IPS DF 4.7 (cell line): ENCODE measurements around the gene ASGR2.
A peak's percentile ranks its signal among the peaks of the same experiment; 100 is the strongest.
"Not testable (repeated sequence)": the region's sequence is repeated elsewhere in the genome, so short reads cannot be mapped to it uniquely, and the experiment has no call there.

Experiments
- DNase-seq: peaks from one replicate; pipeline ENCODE4 v3.0.0-alpha.2; 2013; ENCODE audit warnings: low spot score; ENCODE audit errors: extremely low read depth

Gene ASGR2, protein sequence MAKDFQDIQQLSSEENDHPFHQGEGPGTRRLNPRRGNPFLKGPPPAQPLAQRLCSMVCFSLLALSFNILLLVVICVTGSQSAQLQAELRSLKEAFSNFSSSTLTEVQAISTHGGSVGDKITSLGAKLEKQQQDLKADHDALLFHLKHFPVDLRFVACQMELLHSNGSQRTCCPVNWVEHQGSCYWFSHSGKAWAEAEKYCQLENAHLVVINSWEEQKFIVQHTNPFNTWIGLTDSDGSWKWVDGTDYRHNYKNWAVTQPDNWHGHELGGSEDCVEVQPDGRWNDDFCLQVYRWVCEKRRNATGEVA

GRCh38 chr17:7114241-7114874 lies at the start of gene ASGR2:
TSS of gene ASGR2 (minus strand) at chr17:7114822. CDS start at chr17:7114240, 582 bp downstream.
- DNase-seq, result no peak

GRCh38 chr17:7159571-7159970 lies 44.9 kb upstream of the ASGR2 start:
- not testable (repeated sequence) for DNase-seq

- not testable (repeated sequence) for DNase-seq
Observed at GRCh38 chr17:7158424-7158823, 43.8 kb upstream of the ASGR2 start.

DNA sequence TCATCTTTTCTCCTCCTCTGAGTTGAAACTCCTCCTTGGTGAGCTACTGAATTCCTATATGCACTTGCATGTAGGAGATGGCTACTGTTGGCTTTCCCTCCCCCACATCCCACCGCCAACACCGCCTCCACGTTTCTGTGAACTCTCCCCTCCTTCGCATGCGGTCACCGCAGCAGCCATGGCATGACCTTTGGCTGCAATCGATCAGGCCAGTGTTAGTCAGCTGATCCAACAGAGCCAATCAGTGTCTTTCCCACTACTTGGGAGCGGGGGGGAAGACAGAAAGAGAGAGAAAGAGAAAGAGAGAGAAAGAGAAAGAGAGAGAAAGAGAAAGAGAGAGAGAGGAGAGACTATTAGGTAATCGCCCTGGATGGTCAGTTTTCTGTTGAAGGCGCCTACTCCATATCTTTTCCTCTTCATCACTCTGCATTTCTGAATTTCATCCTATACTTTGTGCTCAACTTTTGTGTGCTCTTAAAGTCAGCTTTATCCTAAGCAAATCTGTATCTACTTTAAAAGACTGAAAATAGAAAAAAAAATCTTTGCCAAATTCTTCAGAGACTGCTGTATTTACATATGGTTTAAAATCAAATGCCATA lies 41.8 kb upstream of the ASGR2 start:
- no peak for DNase-seq

- DNase-seq, result no peak
Observed at GRCh38 chr17:7147772-7148171, 33.1 kb upstream of the ASGR2 start.

DNA sequence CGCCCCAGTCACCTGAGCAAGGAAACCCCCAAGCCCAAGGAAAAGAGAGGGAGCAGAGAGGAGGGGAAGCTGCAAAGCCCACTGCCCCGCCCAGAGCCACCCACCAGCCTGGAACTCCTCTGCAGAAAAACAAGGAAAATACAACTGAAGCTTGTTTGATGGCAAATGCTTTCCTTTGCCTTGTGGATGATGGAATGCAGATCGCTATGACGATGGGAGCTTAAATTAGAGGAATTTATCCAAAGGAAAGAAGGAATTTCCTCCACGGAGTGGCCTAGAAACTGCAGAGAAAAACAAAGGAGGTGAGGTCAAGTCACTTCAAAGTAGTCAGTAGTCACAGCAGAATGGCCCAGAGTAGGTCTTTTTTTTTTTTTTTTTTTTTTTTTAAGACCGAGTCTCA lies 31.5 kb upstream of the ASGR2 start:
- no peak for DNase-seq

DNA sequence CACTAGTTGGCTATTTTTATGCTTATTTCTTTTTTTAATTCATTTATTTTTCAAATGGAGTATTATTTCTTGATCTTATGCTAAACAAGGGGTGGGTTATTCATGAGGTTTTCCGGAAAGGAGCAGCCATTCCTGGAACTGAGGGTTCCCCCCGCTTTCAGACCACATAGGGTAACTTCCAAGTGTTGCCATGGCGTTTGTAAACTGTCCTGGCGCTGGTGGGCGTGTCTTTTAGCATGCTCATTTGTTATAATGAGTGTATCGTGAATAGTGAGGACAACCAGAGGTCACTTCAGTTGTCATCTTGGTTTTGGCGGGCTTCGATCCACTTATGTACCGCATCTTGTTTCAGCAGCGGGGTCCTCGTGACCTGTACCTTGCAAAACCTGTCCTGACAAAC lies 29.6 kb upstream of the ASGR2 start:
- no peak for DNase-seq

DNA sequence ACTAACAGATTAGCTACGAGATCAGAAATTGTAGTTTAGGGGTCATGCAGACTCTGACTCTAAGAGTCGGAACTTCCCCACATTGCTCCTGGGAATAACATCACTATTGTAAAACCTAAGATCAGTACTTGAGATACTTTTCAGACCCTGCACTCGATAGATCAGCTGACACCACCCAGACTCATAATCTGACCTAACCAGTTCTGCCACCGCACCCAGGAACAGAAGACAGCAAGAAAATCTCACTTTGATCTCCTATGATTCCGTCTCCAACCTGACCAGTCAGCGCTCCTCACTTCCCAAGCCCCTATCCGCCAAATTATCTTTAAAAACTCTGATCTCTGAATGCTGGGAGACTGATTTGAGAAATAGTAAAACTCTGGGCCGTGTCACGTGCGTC lies 27.2 kb upstream of the ASGR2 start:
- DNase-seq, result no peak

DNA sequence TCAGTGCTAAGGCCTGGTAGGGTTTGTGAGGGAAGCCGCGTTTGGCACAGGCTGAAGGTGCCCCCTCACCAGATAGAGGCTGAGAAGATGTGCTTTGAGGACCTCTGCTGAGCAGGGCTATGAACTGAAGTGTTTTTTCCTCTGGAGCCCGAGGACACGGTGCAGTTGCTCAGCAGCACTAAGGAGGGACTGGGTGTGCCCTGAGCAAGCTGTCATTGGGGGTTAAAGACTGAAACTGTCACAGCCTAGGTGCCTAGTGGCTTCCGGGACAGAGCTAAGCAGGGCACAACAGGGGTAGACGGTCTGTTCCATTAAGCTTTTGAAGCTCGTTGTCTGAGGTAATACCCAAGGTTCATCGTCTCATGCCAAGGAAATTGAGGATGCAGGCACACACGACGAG lies 24.8 kb upstream of the ASGR2 start:
- no peak for DNase-seq

- no peak for DNase-seq
Observed at GRCh38 chr17:7138800-7139381, 24.3 kb upstream of the ASGR2 start.

- no peak for DNase-seq
Observed at GRCh38 chr17:7137171-7137943, 22.7 kb upstream of the ASGR2 start.

DNA sequence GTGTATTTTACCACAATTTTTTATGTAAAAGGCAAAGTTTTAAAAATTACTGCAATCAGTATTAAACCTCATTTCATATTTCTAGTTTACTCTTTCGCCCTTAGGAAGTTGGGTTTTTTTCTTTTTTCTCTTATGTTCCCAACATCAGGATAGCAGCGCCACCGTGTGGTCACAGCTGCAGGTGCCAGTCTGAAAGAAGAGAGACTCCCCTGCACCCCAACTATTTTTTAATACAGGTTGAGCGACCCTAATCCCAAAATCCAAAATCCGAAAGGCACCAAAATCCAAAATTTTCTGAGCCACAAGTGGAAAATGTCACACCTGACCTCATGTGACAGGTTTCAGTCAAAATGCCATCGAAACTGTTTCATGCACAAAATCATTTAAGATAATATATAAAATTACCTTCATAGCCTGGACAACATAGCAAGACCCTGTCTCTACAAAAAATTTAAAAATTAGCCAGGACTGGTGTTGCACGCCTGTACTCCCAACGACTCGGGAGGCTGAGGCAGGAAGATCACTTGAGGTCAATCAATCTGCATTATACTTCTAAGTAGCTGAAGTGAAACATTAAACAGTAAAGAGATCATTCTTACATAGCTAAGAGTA lies 21.8 kb upstream of the ASGR2 start:
- DNase-seq, result no peak

DNA sequence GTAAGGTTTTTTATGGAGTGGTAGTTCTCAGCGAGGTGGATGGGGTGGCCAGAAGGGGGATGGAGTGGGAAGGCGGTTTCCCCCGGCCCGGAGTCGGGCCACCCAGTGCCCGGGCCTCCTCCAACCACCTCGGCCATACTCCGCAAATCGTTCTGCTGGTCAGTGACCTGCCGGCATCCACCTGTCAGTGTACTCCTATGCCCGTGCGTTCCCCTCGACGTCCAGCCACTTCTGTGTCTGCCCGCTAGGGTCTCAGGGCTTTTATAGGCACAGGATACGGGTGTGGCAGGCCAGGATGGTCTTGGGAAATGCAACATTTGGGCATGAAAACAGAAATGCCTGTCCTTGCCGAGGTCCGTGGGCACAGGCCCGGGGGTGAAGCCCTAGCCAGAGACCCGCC lies 19.3 kb upstream of the ASGR2 start:
- no peak for DNase-seq

GRCh38 chr17:7133424-7133823 lies 18.8 kb upstream of the ASGR2 start:
- DNase-seq, result no peak

- DNase-seq, result peak; percentile 90
Observed at GRCh38 chr17:7132511-7133094, 18.0 kb upstream of the ASGR2 start.

GRCh38 chr17:7131423-7131791 lies 16.8 kb upstream of the ASGR2 start:
- DNase-seq, result no peak

- no peak for DNase-seq
Observed at GRCh38 chr17:7130621-7131422, 16.2 kb upstream of the ASGR2 start.

GRCh38 chr17:7129311-7129710 lies 14.7 kb upstream of the ASGR2 start:
- DNase-seq, result no peak

GRCh38 chr17:7128160-7128559 lies 13.5 kb upstream of the ASGR2 start:
- no peak for DNase-seq

GRCh38 chr17:7127501-7127900 lies 12.9 kb upstream of the ASGR2 start:
- not testable (repeated sequence) for DNase-seq
